LNCAP (cell line): ENCODE results near the gene MKLN1.

Source experiments
- TF ChIP-seq, protein P1 (sequence below): fragments of 450-650 bp; IDR thresholded peaks from 2 replicates; pipeline ENCODE4 v1.5.1; 2017; ENCODE audit warnings: mild to moderate bottlenecking

MKLN1 gene

DNA sequence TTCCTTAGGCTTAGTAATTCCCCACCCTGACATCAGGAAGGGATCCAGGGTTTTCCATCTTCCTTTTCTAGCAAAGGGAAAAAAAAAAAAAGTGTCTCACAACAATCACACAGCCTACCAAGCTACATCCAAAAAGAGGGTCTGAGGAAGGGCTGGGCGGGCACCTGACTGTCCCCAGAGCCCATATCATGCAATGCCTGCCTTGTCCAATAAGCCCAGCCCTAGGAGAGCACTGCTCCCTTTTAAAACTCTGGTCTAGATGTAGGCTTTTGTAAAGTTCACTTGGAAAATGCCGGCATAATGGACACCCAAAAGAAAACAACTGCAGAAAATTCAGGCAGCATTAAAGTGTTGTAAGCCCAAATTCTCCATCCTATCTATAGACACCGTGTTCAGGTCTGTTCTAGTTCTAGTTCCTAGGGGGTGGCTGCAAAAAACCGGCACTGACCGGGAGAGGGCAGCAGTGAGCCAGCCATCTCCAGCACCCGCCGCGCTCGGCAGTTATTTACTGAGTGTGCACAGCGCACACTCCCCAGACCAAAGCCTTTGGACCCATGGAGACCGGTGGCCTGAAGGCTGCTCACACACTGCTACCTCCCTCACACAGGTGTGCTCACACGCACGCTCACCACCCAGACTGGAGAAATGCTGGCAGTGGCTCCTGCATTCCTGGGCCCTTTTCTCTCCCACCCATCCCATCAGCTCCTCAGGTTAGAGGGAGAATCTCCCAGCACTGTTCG lies 180.1 kb downstream of the MKLN1 start:
- TF ChIP-seq, protein P1, sequence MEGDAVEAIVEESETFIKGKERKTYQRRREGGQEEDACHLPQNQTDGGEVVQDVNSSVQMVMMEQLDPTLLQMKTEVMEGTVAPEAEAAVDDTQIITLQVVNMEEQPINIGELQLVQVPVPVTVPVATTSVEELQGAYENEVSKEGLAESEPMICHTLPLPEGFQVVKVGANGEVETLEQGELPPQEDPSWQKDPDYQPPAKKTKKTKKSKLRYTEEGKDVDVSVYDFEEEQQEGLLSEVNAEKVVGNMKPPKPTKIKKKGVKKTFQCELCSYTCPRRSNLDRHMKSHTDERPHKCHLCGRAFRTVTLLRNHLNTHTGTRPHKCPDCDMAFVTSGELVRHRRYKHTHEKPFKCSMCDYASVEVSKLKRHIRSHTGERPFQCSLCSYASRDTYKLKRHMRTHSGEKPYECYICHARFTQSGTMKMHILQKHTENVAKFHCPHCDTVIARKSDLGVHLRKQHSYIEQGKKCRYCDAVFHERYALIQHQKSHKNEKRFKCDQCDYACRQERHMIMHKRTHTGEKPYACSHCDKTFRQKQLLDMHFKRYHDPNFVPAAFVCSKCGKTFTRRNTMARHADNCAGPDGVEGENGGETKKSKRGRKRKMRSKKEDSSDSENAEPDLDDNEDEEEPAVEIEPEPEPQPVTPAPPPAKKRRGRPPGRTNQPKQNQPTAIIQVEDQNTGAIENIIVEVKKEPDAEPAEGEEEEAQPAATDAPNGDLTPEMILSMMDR = peak; percentile 94

DNA sequence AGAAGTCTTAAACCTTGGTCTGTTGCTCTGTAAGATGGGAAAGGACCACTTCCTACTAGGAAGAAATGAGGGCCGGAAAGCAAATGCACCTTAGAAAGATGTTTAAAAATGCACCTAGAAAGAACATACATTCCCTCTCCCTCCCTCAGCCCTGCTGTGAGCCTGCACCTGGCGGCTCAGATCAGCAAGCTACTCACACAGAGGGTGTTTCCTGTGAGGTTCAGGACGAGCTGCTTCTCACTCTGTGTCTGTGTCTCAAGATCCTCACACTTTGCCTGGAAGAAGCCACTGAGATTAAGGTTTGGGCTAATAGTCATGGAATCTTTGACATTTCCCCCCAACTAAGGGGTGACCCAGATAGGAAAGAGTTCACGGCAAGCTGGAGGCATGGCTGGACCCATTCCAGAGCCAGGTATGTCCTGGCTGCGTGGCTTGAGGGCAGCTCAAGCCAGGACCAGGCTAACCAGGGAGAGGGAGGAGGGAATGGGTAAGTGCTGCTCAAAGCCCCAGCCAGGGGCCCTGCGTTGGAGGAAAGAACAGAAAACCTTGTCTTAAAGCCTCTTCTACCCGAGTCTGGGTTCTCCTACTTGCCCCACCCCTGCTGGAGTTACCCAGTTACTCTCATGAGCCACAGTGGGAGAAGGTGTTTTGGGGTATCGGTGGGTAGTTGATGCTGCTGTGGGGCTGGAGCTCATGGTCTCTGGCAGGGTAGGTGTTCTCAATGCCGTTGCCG lies 181.2 kb downstream of the MKLN1 start:
- TF ChIP-seq, protein P1 = no peak

DNA sequence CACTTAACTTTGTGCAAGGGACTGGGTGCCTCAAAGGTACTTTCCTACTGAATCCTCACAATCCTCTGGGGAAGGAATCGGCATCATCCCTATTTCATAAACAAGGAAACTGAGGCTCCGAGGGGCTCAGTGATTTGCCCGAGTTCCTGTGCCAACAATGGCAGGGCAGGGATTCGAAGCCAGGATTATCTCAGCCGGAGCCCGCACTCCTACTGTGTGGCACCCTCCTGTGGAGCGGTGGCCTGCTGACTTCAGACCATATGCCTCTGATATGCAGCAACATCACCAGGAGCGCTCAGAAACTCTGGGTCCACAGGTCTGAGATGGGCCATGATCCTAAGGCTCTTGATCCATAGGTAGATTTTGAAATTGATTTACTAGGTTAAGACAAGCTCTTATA lies 182.1 kb downstream of the MKLN1 start:
- TF ChIP-seq, protein P1 = no peak

DNA sequence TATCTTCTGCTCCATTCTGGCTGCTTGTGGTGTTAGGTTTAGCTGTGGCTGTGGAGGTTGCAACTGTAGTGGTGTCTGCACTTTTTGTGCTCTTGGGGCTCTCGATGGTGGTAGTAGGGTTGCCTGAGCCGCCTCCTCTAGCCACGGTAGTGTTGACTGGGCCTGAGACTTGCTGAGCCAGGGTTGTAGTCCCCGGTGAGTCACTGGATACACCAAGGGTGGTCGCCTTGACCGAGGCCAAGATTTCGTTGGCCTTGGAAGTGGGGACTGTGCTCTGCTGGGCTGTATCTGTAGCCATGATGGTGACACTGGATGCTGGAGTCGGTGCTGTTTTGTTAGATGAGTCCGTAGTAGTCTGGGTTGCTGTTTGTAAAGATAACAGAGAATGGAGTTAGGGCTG lies 183.4 kb downstream of the MKLN1 start:
- TF ChIP-seq, protein P1 = no peak

DNA sequence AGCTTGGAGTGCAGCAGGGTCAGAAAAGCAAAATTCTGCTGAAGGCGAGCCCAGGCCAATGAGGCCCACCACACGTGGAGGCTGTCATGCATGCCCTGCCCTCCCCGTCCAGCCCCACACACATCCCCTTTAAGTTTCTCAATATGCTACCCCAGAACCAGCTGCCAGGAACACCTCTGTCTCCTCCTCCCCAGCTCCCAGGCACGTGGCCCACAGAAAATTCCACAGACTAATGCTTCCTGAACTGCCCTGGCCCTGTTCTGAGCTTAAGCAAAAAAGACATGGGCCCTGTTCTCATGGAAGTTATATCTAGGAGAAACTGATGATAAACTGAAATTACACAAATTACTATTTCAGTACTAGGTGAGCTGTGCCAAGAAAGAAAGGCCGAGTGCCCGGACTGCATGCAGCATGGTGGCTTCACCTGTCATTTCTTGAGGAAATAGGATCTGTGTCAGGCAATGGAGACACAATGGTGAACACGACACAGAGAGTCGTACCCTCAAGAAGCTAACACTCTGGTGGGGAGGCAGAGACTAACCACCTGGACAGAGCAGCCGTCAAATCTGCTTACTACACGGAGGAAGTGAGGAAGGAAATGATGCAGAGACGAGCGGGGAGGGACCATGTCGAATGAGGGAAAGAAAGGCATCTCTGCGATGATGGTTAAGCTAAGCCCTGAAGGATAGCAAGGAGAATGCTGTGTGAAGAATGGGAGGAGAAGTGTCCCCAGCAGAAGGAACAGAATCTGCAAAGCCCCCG lies 184.3 kb downstream of the MKLN1 start:
- TF ChIP-seq, protein P1 = no peak

DNA sequence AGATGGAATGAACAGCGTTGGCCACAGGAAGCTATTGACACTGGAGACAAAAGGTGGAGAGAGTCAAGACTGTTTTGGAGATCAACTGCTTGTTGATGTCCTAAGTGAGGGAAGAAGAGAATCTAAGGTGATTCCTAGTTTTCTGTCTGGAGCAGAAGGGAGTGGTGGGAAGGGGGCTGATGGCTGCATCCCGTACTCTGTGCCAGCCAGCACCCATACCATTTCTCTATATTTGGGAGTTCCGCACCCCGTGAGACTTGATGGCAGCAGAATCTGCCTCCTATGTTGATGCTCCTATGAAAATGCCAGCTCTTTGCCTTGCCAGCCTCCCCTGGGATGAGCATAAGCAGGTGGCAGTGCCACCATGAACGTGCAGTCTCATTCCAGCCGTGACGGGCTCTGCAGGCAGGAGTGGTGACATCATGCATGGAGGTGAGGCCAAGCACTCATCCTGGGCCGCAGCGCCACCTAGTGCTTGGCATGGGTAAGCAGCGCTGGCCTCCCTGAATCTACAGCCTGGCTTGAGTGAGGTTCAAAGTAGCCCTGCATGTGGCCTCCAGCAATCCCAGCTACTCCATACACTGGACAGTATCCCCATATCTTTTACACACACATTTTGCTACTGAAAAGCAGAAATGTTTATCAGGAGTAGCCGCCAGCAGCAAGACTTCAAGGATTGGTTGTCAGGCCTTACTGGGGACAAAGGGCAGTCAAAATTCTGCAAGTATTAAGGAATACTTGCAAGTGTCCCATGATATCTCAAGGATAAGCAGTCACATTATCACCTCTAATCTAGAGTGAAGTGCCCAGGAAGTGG lies 185.8 kb downstream of the MKLN1 start:
- TF ChIP-seq, protein P1 = peak; percentile 98
